Measurements from ENCODE around the gene MX2.

DNA sequence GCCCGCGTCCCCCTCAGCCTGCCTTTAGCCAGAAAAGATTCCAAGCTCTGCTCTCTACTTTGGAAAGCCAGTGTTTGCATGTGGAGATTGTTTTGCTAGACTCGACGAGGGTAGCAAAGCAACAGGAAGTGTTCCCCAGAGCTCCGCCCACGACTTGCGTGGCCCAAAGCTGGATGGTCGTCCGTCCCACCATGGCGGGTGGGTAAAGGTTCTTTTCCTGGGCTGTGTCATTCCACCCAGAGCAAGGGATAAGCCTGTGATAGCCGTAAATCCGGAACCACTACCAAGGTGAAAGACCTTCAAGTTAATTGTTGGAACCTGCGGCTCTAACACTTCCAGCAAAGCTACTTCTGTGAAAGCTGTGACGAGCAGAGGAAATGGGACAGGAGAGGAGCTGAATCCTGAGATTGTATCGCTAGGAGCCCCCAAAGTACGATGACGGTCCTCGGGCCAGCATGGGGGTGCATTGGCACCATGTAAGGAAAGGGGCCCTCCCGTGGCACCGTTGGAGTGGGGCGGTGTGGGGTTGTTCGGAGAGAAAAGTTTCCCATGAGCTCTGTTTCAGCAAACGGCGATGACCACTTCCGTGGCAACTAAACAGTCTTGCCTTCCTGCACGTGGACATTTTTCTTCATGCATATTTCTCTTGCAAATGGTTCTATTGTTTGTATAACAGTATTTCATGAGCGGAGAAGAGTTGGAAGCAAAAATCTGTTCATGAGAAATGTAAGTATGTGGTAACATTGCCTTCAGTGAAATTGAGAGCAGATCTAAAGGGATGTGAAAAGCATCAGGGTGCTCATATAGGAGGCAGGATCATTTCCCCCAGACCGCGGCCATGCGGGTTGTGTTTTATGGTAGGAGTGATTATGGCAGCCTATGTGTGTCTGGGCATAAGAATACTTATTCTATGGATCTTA, 8.4 kb downstream of the MX2 start:
- TF ChIP-seq, protein P1, sequence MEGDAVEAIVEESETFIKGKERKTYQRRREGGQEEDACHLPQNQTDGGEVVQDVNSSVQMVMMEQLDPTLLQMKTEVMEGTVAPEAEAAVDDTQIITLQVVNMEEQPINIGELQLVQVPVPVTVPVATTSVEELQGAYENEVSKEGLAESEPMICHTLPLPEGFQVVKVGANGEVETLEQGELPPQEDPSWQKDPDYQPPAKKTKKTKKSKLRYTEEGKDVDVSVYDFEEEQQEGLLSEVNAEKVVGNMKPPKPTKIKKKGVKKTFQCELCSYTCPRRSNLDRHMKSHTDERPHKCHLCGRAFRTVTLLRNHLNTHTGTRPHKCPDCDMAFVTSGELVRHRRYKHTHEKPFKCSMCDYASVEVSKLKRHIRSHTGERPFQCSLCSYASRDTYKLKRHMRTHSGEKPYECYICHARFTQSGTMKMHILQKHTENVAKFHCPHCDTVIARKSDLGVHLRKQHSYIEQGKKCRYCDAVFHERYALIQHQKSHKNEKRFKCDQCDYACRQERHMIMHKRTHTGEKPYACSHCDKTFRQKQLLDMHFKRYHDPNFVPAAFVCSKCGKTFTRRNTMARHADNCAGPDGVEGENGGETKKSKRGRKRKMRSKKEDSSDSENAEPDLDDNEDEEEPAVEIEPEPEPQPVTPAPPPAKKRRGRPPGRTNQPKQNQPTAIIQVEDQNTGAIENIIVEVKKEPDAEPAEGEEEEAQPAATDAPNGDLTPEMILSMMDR (IDR thresholded peaks at IDR 0.05; ENCODE audit: low read depth, low read length): no peak
- peak; percentile 70 for TF ChIP-seq POLR2A (IDR thresholded peaks at IDR 0.05; ENCODE audit: extremely low read depth, insufficient read length)
